NCI-H1105 (cell line): ENCODE data around the gene PRIM1.
"Not testable (repeated sequence)": the region's sequence is repeated elsewhere in the genome, so short reads cannot be mapped to it uniquely, and the experiment has no call there.

Experiments used
- DNase-seq: peaks from one replicate; lab custom pipeline; 2025; lab: John Stamatoyannopoulos, UW

PRIM1 gene

DNA sequence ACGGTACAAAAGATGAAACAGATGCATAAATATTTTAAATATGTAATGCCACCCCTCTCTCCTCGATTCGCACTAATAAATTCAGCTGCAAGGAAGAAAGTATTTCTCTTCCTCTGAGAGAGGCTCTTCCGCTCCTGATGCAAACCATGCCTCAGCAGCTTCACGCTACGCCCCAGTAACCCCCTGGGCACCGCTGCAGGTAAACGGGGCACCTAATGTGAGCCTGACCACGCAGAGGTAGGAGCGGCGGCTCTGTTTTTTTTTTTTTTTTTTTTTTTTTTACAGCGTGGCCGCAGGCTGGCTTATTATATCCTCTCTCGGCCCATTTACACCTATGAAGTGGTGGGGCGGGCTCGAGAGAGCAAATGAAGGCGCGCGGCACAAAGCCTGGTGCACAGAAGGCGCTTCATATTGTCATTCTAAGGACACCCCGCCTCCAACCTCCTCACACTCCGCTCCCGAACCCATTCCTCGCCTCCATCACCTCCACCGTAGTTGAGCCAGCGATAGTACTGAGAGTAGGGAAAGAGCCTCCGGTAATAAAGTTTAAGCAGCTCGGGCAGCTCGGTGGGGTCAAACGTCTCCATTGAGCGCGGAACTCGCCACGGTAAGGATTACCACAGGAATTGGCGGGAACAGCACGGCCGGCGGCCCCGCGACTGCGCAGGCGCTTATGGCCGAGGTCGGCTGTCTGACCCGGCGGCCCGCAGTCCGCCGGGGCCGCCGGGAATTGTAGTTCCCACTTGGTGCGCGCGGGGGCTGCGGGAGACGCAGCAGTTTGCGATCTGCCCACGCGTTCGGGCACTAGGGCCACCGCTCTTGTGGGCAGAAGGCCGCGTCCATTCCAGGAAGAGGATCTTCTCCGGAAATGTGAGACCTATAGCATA, at the start of gene PRIM1:
PRIM1 (minus strand) TSS at position 612 of the 887 bp plus-strand sequence; CDS start at position 587, 25 bp downstream.
- peak; percentile 73 for DNase-seq

- DNase-seq, result no peak
Measured at GRCh38 chr12:56800221-56800620, 48.1 kb upstream of the PRIM1 start.

DNA sequence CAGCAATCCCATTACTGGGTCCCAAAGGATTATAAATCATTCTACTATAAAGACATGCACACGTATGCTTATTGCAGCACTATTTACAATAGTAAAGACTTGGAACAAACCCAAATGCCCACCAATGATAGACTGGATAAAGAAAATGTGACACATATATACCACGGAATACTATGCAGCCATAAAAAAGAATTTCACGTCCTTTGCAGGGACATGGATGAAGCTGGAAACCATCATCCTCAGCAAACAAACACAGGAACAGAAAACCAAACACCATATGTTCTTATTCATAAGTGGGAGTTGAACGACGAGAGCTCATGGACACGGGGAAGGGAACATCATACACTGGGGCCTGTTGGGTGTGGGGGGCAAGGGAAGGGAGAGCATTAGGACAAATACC, 47.2 kb upstream of the PRIM1 start:
- DNase-seq, result not testable (repeated sequence)

- DNase-seq, result not testable (repeated sequence)
Measured at GRCh38 chr12:56795791-56796190, 43.7 kb upstream of the PRIM1 start.

- not testable (repeated sequence) for DNase-seq
Measured at GRCh38 chr12:56795046-56795562, 43.0 kb upstream of the PRIM1 start.

- DNase-seq, result not testable (repeated sequence)
Measured at GRCh38 chr12:56793124-56793523, 41.0 kb upstream of the PRIM1 start.

DNA sequence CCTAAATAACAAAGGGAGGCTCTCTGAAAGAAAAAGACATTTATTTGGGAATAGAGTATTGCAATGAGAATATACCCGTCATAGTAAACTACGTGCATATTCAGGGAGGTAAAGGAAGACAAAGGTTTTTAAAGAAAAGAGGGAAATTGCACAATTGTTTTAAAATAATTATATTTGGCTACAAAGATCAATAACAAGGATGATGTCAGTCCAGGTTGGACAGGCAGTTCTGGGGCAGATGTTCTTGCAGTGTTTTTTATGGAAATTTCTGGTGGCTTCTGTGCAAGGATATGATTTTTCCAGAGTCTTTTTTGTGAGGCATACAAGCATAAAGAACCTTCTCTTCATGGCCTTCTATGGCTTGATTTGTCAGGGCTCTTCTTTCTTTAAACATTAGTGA, 40.6 kb upstream of the PRIM1 start:
- no peak for DNase-seq

- not testable (repeated sequence) for DNase-seq
Measured at GRCh38 chr12:56789429-56789828, 37.3 kb upstream of the PRIM1 start.

- no peak for DNase-seq
Measured at GRCh38 chr12:56787498-56787897, 35.4 kb upstream of the PRIM1 start.

DNA sequence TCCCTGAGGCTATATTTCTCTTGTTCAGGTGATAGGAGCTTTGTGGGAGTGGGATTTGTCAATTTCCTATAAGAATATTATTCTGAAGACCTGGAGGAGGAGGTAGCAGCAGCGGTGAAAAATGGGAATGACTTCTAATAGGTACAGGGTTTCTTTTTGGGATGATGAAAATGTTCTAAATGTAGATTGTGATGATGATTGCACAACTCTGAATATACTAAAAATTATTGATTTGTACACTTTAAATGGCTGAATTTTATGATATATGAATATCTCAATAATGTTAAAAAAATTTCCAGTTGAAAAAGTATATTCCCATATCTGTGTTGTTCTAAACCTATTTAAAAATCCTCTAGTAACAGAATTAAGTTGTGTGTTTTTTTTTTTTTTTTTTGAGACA, 33.8 kb upstream of the PRIM1 start:
- no peak for DNase-seq

DNA sequence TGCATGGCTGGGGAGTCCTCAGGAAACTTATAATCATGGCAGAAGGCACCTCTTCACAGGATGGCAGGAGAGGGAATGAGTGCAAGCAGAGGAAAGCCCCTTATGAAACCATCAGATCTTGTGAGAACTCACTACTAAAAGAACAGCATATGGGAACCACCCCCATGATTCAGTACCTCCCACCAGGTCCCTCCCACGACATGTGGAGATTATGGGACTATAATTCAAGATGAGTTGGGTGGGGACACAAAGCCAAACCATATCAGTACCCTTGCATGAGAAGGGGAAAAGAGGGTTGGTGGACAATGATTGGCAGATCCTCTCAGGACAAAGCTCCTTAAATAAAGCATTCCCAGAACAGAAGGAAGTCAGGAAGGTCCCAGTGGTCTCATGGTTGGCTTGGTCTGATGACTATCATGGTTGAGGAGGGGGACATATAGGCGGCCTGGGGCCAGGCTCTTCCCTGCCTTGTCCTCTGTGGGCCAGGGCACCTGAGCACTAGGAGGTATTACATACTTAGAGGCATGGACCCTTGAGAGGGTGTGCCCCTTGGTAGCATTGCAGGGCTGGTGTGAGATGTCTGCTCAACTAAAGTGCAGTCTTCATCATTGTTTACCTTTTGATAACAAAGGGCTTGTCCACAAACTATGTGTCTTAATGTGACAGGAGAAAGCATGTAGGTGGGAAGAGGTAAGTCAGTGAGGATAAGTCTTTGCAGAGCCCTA, 33.2 kb upstream of the PRIM1 start:
- no peak for DNase-seq

GRCh38 chr12:56781726-56782125, 29.6 kb upstream of the PRIM1 start:
- DNase-seq, result no peak

- no peak for DNase-seq
Measured at GRCh38 chr12:56778756-56779155, 26.6 kb upstream of the PRIM1 start.

DNA sequence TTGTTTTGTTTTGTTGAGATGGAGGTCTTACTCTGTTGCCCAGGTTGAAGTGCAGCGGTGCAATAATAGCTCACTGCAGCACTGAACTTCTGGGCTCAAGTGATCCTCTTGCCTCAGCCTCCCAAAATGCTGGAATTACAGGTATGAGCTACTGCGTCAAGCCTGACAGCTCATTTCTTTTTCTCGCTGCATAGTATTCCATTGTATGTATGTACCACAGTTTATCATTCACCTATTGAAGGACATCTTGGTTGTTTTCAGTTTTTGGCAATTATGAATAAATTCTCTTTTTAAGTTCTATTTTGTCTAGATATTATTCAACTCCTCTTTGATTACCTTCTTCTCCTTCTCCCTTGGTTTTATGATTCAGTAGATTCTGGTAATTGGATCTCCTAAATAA, 24.5 kb upstream of the PRIM1 start:
- no peak for DNase-seq

- no peak for DNase-seq
Measured at GRCh38 chr12:56775638-56776037, 23.5 kb upstream of the PRIM1 start.

DNA sequence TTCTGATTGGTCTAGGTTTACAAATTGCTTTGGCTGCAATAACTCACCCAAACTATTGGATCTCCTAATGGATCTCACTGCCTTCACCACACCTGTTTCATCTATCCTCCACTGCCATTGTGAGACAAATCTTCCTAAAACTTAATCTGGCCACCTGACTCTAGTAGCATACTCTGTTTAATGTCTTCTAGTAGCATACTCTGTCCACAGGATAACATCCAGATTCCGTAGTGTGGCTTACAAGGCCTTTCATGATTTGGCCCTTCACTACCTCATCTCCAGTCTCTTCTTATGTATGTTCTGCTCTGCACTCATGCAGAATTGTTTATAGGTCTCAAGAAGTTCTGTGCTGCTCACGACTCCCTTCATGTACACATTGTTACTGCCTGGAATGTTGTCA, 21.0 kb upstream of the PRIM1 start:
- DNase-seq, result no peak

DNA sequence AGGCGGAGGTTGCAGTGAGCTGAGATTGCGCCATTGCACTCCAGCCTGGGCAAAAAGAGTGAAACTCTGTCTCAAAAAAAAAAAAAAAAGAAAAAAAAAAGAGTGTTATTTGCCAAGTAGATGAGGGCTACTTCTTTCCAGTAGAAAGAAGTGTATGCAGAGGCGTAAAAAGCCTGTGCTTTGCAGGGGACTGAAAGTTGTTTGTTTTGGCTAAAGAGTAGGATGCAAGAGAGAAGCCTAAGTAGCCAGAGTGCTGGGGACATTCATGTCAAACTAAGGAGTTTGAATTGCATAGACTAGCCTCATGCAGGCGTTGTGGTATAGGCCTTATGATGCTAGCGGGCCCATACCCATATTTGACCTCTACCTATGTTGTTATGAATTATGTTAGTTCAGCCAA, 20.5 kb upstream of the PRIM1 start:
- no peak for DNase-seq

DNA sequence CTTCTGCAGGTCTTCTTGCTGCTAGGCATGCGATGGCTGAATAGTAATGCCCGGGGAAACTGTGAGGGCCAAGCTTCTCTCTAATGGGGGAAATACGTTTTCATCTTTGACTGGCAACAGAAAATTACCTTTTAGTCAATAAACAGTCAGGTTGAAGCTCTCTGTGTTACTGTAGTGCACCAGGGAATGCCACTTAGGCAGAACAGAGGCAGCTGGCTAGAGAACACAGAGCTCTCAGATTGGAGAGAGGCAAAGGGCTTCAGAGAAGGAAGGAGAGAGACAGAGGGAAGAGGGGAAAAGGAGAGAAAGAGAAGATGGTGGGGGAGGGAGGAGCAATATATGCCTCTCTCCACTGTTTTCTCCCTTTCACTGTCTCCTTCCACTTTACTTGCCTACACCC, 17.7 kb upstream of the PRIM1 start:
- no peak for DNase-seq

GRCh38 chr12:56768424-56768823, 16.3 kb upstream of the PRIM1 start:
- DNase-seq, result no peak

DNA sequence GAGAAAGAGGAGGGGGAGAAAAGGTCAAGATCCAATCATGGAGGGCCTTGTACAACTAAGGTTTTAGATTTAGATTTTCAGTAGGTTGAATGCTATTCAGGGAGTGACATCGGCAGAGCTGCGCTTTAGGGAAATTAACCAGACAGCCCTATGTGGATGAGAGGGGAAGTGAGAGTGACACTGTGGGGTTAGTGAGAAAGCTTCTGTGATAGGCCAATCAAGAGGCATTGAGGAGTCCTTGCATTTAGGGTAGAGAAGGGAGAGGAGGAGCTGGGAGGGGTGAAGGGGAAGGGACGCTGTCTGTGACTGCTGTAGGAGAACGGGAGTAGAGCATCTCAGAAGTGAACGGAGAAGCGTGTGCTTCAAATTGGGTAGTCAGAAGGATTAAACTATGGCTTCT, 14.4 kb upstream of the PRIM1 start:
- no peak for DNase-seq

DNA sequence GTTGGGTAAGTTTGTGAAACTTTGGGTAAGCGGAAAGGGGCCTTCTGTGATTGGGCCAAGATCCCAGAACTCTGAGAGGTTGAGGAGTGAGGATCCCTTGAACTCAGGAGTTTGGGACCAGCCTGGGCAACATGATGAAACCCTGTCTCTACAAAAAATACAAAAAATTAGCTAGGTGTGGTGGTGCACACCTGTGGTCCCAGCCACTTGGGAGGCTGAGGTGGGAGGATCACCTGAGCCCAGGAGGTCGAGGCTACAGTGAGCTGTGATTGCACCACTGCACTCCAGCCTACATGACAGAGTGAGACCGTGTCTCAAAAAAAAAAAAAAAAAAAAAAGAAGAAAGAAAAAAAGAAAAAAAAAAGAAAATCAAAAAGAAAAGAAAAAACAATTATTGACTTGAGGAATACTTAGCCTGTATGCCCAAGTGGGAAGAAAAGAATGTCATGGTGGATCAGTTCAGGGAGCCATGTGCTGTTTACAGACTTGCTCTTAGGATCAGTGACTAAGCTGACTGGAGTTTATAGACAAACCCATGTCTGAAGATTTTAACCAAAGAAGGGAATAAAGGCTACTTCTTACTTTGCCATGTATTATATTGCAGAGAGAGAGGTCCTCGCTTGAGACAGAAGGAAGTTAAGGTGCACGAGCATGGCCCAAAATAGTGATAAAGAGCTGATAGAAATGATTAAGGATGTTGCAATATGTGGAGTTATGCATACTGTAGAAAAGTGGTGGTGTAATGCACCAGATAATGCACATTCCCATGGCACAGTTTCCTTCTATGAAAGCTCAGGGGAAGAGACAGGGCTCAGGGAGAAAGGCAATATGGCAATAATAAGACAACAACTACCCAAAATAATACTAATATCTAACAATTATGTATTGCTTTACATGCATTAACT, 11.9 kb upstream of the PRIM1 start:
- DNase-seq, result no peak

GRCh38 chr12:56761812-56762211, 9.7 kb upstream of the PRIM1 start:
- no peak for DNase-seq
